Measurements from ENCODE around the gene COG5.

The COG5 gene

DNA sequence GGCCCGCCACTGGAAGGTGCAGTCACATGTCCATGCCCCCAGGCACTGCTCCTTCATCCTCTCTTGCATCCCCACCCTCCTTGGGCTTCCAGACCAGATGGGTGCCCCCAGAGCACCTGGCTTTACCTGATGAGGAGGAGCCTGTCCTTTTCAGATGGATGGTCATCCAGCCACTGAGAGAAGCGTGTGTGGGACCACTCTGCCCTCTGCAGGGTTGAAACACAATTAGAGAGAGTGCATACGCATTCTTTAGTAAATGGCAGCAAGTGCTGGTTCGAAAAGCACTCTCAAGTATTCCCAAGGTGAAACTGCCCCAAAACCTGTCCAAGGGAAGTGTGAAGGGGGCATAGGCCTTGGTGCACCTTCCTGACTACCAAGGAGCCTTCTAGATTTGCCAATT lies 353.3 kb downstream of the COG5 start:
- no peak for TF ChIP-seq CTCF (IDR thresholded peaks at IDR 0.05; ENCODE audit: extremely low read depth, insufficient read depth, missing control alignments)
- no peak for DNase-seq (ENCODE audit: low spot score)
- in situ Hi-C loops (cut with MboI; ENCODE audit: low pct_unique_long_range_greater_than_20kb, low sequenced_read_pairs, unreplicated experiment): no loop called here

- no peak for TF ChIP-seq CTCF (IDR thresholded peaks at IDR 0.05; ENCODE audit: extremely low read depth, insufficient read depth, missing control alignments)
- no peak for DNase-seq (ENCODE audit: low spot score)
- in situ Hi-C loops (cut with MboI; ENCODE audit: low pct_unique_long_range_greater_than_20kb, low sequenced_read_pairs, unreplicated experiment): no loop called here
These were observed 354.2 kb downstream of the COG5 start for GRCh38 chr7:107209565-107209964.

DNA sequence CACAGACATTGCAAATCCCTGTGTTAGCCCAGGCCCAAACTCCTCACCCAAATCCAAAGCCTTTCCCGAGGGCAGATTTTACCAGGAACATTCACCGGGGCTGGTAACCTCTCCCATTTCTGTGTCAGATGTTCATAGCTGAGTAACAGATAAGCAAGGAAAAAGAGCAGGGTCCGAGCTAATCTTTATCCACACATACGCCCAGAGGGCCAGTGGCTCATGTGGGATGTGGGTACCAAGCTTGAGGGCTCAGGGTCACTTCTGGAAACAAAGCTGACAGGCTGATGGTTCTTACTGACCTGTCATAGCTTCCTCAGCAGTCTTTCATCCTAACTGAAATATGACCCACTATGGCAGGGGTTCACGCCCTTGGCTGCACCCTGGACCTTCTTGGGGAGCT lies 355.2 kb downstream of the COG5 start:
- no peak for DNase-seq (ENCODE audit: low spot score)
- no peak for TF ChIP-seq CTCF (IDR thresholded peaks at IDR 0.05; ENCODE audit: extremely low read depth, insufficient read depth, missing control alignments)
- in situ Hi-C loops (cut with MboI; ENCODE audit: low pct_unique_long_range_greater_than_20kb, low sequenced_read_pairs, unreplicated experiment): no loop called here

DNA sequence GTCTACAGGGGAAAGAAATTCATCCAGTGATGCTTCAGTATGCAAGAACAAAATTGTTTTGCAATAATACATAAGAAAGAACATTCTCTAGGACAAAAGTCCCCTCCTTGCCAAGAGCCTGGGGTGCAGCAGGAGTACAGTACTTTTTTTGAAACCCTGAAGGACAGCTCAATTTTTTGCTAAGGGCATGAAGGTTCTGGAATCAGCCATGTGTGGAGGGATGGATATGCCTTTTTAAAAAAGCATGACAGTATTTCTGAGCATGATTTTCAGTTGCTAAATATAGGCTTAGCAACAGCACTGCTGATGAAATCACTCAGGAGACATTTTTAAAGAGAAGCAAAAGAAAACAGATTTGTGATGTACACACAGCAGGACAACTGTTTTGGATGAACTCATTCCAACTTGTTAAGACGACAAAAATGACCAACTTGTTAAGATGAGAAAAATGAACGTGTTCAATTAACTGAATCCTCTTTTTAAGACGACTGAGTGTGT lies 355.6 kb downstream of the COG5 start:
- in situ Hi-C loops (cut with MboI; ENCODE audit: low pct_unique_long_range_greater_than_20kb, low sequenced_read_pairs, unreplicated experiment): no loop called here
- no peak for DNase-seq (ENCODE audit: low spot score)
- TF ChIP-seq CTCF (IDR thresholded peaks at IDR 0.05; ENCODE audit: extremely low read depth, insufficient read depth, missing control alignments): no peak

GRCh38 chr7:107207459-107207858 lies 356.3 kb downstream of the COG5 start:
- DNase-seq (ENCODE audit: low spot score): no peak
- TF ChIP-seq CTCF (IDR thresholded peaks at IDR 0.05; ENCODE audit: extremely low read depth, insufficient read depth, missing control alignments): no peak
- in situ Hi-C loops (cut with MboI; ENCODE audit: low pct_unique_long_range_greater_than_20kb, low sequenced_read_pairs, unreplicated experiment): no loop called here

- TF ChIP-seq CTCF (IDR thresholded peaks at IDR 0.05; ENCODE audit: extremely low read depth, insufficient read depth, missing control alignments): no peak
- no peak for DNase-seq (ENCODE audit: low spot score)
- in situ Hi-C loops (cut with MboI; ENCODE audit: low pct_unique_long_range_greater_than_20kb, low sequenced_read_pairs, unreplicated experiment): no loop called here
These were observed 357.0 kb downstream of the COG5 start for GRCh38 chr7:107206706-107207105.

DNA sequence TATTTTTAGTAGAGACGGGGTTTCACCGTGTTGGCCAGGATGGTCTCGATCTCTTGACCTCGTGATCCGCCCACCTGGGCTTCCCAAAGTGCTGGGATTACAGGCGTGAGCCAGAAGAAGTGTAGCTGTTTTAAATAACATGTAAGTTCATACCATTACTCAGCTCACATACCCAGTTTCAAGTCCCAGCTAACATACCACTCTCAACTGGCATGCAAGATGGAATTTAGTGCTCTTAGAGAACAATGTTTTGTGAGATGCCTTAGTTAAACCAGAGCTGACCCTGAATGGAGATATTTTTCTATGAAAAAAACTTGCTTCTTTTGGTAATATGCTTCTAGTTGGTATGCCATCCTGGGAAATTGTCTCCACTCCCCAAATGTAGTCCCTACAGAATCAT lies 357.6 kb downstream of the COG5 start:
- in situ Hi-C loops (cut with MboI; ENCODE audit: low pct_unique_long_range_greater_than_20kb, low sequenced_read_pairs, unreplicated experiment): no loop called here
- TF ChIP-seq CTCF (IDR thresholded peaks at IDR 0.05; ENCODE audit: extremely low read depth, insufficient read depth, missing control alignments): no peak
- DNase-seq (ENCODE audit: low spot score): no peak

Measured in GM13977 (cell line).